HG03571 (cell line): Measurements from ENCODE around the gene SLIT1.

Experiments
- ATAC-seq: cut with Tn5 transposase; IDR thresholded peaks from one replicate; pipeline ENCODE4 v1.9.1; 2021; ENCODE audit not compliant: unreplicated experiment

The SLIT1 gene

GRCh38 chr10:97066877-97067555 is 118.7 kb downstream of the SLIT1 start:
- no peak for ATAC-seq

- ATAC-seq: no peak
These were observed 119.8 kb downstream of the SLIT1 start for GRCh38 chr10:97065686-97066660.

- ATAC-seq: no peak
These were observed 120.6 kb downstream of the SLIT1 start for GRCh38 chr10:97065128-97065527.

DNA sequence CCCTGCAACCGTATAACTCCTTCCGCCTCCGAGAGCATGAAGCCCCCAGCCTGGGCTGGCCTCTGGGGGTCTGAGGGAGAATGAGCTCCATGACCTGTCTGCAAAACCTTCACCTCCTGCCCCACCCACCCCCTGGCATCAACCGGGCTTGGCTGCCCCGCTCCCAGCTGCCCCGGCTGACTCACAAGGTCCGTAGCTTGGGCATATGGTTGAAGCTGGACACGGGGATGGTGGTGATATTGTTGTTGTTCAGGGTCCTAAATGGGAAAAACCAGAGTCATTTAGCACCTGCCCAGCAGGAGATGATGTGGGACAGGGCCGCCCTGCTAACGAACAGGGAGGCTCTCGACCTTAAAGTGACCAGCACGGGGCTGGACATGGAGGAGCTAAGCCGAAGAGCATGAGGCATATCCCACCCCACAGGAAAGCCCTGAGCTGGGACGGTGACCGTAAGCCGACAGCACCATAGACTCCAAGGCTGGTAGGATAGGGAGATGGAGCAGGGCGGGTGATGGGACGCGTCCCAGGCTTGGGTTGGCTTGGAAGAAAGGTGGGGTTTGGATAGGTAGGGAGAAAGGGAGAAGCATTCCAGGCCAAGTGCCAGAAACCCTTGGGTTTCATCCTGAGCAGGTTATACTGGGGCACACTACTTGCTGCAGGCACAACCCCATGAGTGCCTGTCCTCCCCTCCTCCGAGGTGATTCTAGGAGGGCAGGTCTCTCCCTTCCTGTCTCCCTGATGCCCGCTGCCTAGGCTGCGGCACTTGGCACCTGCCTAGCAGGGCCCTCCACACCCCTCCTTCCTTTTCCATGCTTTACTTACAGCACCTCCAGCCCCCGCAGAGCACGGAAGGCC is 121.5 kb downstream of the SLIT1 start:
- ATAC-seq: no peak

DNA sequence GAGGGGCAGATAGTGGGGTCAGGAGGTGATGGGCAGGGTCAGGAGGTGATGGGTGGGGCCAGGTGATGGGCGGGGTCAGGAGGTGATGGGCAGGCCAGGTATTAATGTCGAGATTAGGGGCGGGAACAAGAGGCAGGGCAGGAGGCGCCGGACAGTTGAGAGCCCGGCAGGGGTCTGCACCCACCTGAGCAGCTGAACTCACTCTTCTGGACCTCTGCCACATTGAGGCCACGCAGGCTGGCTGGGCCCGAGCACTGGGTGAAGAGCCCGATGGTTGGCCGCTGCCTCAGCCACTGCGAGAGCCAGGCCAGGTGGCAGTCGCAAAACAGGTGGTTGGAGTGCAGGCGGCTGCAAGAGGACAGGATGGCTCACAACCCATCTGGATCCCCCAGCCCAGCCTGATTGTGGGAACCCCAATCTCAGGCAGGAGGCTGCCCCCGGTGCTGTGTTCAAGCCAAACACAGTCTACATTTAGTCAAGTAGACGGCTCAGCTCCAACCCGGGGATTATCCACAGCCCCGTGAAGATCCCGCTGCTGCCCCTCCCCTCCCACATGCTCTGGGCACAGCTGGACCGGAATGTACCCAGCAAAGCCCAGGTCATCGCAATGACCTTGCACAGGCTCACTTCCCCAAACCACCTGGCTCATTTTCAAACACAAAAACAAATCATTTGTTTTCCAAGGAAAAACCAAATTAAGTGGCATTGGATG is 122.3 kb downstream of the SLIT1 start:
- ATAC-seq: no peak

DNA sequence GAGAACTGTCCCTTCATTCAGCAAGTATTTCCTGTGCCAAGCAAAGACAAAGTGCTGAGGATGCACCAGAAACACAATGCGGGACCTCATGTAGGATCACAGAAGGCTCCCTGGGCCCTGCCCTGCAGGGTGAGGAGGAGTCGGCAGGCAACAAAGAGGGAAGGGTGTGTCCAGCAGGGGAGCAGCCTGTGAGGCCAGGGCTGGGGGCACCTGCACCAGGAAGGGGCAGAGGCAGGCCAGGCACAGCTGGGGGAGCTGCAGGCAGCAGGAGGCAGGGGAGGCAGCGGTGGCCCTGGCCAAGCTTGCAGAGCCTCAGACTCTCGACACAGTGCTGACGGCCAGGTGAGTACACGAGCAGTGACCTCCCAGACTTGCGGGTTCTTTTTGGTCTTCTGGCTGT is 123.3 kb downstream of the SLIT1 start:
- ATAC-seq: no peak

- ATAC-seq: no peak
These were observed 123.7 kb downstream of the SLIT1 start for GRCh38 chr10:97062046-97062445.

DNA sequence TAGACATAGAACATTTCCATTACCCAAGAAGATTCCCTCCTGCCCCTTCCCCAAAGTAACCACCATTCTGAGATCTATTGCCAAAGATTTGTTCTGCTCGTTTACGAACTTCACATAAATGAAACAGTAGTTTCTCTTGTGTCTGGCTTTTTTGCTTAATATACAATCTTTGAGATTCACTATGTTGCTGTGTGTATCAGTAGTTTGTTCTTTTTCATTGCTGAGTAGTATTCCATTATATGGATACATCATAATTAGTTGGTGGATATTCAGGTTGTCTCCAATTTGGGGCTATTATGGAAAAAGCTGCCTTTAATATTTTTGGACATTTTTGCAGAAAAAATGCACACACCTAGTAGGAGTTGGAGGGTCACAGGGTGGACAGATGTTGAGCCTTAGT is 124.3 kb downstream of the SLIT1 start:
- ATAC-seq: no peak

- ATAC-seq: no peak
These were observed 125.2 kb downstream of the SLIT1 start for GRCh38 chr10:97060441-97061084.

- ATAC-seq: no peak
These were observed 125.9 kb downstream of the SLIT1 start for GRCh38 chr10:97059872-97060205.

- no peak for ATAC-seq
These were observed 126.5 kb downstream of the SLIT1 start for GRCh38 chr10:97059006-97059871.

- ATAC-seq: no peak
These were observed 127.2 kb downstream of the SLIT1 start for GRCh38 chr10:97058521-97058920.

- ATAC-seq: no peak
These were observed 128.1 kb downstream of the SLIT1 start for GRCh38 chr10:97057491-97058235.

- no peak for ATAC-seq
These were observed 129.6 kb downstream of the SLIT1 start for GRCh38 chr10:97056003-97056630.

DNA sequence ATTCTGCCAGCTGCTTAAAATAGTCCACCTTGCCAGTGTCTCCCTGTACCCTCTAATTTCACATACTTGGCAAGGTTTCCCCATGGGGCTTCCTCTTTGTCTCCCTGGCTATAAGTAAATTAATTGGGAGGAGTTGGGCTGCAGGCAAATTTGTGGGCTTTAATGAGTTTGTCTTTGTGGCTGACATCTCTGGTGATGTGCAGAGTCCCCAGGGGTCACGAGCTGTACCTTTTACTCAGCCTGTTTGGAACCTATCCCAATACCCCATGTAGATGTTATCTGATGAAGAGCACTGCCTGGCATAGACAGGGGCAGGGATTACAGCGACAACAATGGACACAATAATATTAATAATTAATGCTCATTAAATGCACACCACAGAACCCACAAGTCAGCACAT is 132.5 kb downstream of the SLIT1 start:
- ATAC-seq: no peak

DNA sequence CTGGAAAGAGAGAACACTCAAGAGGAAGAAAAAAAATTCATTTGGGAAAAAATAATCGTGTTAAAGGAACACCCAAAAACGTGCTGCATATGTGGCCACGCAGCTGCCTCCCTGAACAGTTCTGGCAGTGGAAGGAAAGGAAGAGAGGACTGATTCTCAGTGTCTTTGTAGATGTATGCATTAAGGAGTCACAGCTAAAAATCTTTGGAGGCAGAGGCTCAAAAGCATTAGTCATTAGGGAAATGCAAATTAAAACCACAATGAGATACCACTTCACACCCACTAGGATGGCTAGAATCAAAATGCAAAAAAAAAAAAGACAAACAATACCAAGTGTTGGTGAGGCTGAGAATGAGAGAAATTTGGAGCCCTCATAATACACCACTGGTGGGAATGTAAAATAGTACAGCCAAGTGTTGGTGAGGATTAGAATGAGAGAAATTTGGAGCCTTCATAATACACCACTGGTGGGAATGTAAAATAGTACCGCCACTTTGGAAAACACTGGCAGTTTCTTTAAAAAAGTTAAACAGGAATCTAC is 134.7 kb downstream of the SLIT1 start:
- ATAC-seq: no peak

GRCh38 chr10:97050205-97050745 is 135.5 kb downstream of the SLIT1 start:
- ATAC-seq: no peak

DNA sequence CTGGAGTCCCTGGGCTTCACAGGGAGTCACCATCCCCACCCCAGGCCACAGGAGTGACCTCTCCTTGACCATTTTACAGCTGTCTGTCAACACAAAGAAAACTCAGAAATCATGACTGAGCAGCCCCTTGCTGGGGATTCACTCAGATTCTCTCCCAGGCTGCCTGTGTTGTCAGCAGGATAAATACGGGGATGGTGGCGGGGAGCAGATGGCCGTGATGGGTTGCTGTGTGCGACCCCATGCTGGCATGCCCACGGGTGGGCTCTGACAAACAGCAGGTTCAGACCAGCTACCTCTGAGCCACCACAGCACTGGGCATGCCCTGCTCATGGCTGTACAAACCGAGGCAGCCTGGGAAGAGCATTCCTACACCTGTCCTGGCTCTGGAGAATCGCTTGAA is 136.1 kb downstream of the SLIT1 start:
- ATAC-seq: no peak
